ENCODE measurements around the gene SPESP1. TPM values are rescaled to one million over a fixed set of nuclear protein-coding genes. Genes with fewer than 3 reads are reported as not detected.

SPESP1 gene
- total and polyA plus RNA-seq, 2 of the 8 experiments (the other 6 are each of a cell fraction or from before 2014, with no cell fraction given) = not detected

DNA sequence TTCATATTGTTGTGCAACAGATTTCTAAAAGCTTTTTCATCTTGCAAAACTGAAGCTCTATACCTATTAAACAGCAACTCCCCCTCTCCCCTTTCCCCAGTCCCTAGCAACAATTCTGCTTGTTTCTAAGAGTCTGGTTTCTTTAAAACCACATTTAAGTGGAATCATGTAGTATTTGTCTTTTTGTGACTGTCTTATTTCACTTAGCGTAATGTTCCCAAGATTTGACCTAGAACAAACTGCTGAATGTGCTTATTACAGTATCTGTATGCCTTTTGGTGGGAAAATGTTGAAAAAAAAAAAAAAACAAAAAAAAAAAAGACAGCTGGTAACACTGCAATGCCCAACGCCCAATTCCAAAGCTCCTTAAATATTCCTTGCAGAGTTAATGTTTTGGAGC is 19.5 kb upstream of the SPESP1 start:
- H3K4me3 ChIP-seq (ENCODE audit: extremely low read depth in 1 of 4, insufficient read depth in 2 of 4, low read depth in 3 of 4, low read length in 4 of 4) = no peak overlapping the region
- H3K4me2 ChIP-seq (ENCODE audit: insufficient read depth in 1 of 2, low read depth in 2 of 2, low read length in 2 of 2) = no peak overlapping the region
- H3K9me3 ChIP-seq (ENCODE audit: insufficient read depth in 2 of 2, low read depth in 1 of 2, low read length in 1 of 2) = no peaks in the 10 kb centered on the region; a peak in 1 of 4 replicates
- H3K79me2 ChIP-seq (ENCODE audit: control insufficient read depth in 1 of 2, insufficient read depth in 2 of 2, low read length in 2 of 2) = no peaks in the 10 kb centered on the region
- H2AK5ac ChIP-seq (ENCODE audit: low read depth, low read length) = no peak overlapping the region
- POLR2A ChIA-PET (ENCODE audit: partially characterized antibody) = no interaction called here
- no peaks in the 10 kb centered on the region for H3K4me1 ChIP-seq (replicated peaks in 1 of 4; ENCODE audit: control insufficient read depth in 3 of 4, insufficient read depth in 4 of 4, low read length in 3 of 4)
- no peaks in the 10 kb centered on the region for H3K79me1 ChIP-seq (ENCODE audit: low read depth, low read length)
- WGBS, 2 experiments (ENCODE audit: extremely low coverage in 1 of 2, insufficient coverage in 1 of 2, insufficient read length in 1 of 2, insufficient replicate concordance in 2 of 2, low coverage in 1 of 2, low lambda C conversion rate in 2 of 2, missing lambda C conversion rate in 1 of 2) = 80% methylated on average over 2 of the region's 2 CpGs; no CpG with 5 or more reads in 1 of the 2 experiments
- H2BK120ac ChIP-seq (replicated peaks; ENCODE audit: low read depth, low read length) = no peak overlapping the region
- H2BK15ac ChIP-seq (ENCODE audit: low read length) = no peak overlapping the region
- no peak overlapping the region for H2BK5ac ChIP-seq (ENCODE audit: low read depth, low read length)
- H3K27me3 ChIP-seq (replicated peaks in 1 of 4; ENCODE audit: control insufficient read depth in 3 of 4, extremely low read depth in 1 of 4, insufficient read depth in 3 of 4, low read length in 3 of 4) = no peaks in the 10 kb centered on the region
- DNase-seq (ENCODE audit: low read depth in 1 of 2, low spot score in 2 of 2) = no peak
- CTCF ChIA-PET (ENCODE audit: partially characterized antibody) = interaction anchor here (0.7 to 4.7 kb wide), 5 partner anchors 13 to 480 kb away, joined by 3 to 22 read pairs (median 5); no protein-coding TSS in a partner anchor
- H3K9ac ChIP-seq (replicated peaks in 1 of 4; ENCODE audit: extremely low read depth in 1 of 4, low read depth in 3 of 4, low read length in 3 of 4) = no peak overlapping the region
- H2BK12ac ChIP-seq (ENCODE audit: low read depth, low read length) = no peak overlapping the region
- no peak overlapping the region for H3K18ac ChIP-seq (ENCODE audit: extremely low read depth, low read length)
- no peaks in the 10 kb centered on the region for H3K23me2 ChIP-seq (ENCODE audit: low read depth, low read length)
- no peak overlapping the region for H4K5ac ChIP-seq (ENCODE audit: insufficient read length, low read depth, low read length)
- no peak overlapping the region for H4K8ac ChIP-seq (ENCODE audit: extremely low read depth, insufficient read depth, low read length)
- H3K14ac ChIP-seq (ENCODE audit: insufficient read length) = no peak overlapping the region
- H3K27ac ChIP-seq (ENCODE audit: low read depth, low read length) = no peak overlapping the region
- H4K20me1 ChIP-seq (replicated peaks in 1 of 2; ENCODE audit: control insufficient read depth in 1 of 2, insufficient read depth in 2 of 2, low read length in 2 of 2) = no peaks in the 10 kb centered on the region
- H3K23ac ChIP-seq (ENCODE audit: insufficient read length) = no peak overlapping the region
- H3K56ac ChIP-seq (replicated peaks; ENCODE audit: insufficient read length, low read depth, low read length) = no peak overlapping the region
- H2AFZ ChIP-seq (ENCODE audit: low read length) = no peak overlapping the region
- no peak overlapping the region for H3K4ac ChIP-seq (replicated peaks; ENCODE audit: insufficient read length, low read depth, low read length)
- no peak for FAIRE-seq
- H4K91ac ChIP-seq (replicated peaks; ENCODE audit: insufficient read length, low read length) = no peak overlapping the region
- H2BK20ac ChIP-seq (ENCODE audit: low read length) = no peak overlapping the region
- no peaks in the 10 kb centered on the region for H3K36me3 ChIP-seq (ENCODE audit: control insufficient read depth in 2 of 4, insufficient read depth in 4 of 4, low read length in 3 of 4)
- no peak for TF ChIP-seq SIRT6 (IDR thresholded peaks at IDR 0.05; ENCODE audit: low read length)
